SIG-M5 (cell line): Measurements from ENCODE around the gene SLC2A10.

ENCODE experiments used
- DNase-seq: peaks from one replicate; lab custom pipeline; 2025; lab: John Stamatoyannopoulos, UW

Gene SLC2A10

DNA sequence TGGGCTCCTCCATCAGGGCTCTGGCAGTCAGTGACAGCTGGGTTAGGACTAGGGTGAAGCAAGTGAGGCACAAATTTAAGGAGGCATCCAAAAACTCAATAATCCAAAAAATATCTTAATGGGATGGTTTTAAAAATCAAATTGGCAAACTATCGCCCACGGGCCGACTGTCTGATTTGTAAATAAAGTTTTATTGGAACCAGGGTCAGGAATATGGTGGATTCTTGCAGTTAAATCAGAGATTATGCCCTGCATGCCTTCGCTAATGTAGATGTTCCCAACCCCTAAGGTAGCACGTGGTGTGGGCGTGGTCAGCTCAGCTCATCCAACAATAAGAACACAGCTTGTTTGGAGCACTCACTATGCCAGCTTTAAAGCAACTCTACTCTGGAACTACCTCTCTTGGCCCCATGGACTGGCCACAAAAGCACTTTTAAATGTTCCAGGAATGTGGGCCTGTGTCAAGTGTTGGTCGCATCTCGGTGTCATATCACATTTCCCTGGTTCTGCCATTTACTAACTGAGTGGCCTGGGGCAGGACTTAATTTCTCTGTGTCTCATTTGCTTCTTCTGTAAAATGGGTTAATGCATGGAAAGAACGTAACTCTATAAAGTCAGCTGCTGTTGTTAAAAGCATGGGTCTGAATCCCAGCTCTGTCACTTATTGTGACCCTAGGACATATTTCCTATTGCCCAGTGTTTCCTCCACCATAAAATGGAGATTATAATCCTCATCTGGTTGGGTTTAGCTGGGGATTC, 27.2 kb upstream of the SLC2A10 start:
- DNase-seq, result no peak

DNA sequence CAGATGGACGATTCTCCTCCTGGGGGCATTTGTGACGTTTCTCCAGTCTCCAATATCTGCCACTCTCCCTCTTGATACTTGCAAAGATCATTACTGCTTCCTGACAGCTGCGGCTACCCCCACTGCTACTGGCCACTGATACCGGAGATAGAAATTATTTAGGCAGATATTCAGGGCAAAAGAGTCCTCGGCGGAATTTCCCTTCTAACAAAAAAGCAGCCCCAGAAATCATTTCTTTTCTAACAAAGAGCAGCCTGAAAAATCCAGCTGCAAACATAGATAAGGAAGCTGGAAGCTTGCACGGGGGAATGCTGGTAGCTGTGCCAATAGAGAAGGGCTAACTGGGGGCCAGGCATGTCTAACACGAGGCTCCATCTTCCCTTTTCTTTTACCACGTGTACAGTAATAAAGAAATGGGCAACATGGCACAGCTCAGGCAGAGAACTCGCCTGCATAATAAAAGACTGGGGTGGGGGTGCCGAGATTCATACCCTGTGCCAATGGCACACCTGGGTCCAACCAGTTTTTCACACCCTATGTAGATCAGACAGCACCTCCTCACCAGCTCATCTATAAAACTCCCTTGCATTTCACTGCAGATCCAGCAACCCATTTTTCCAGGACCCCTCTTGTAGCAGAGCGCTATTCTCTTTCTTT, 26.3 kb upstream of the SLC2A10 start:
- DNase-seq, result no peak

DNA sequence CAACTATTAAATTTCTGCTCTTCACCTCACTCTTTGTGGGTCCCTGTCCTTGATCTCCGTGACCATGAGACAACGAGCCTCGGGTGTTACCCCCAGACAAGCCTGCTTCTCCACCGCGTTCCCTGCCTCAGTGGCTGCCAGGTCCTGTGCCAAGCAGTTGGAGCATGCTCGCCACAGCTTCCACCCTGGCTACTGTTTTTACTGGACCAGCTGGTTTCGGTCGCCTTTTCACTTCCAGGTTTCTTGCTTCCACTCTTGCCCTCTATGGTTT, 25.8 kb upstream of the SLC2A10 start:
- no peak for DNase-seq

DNA sequence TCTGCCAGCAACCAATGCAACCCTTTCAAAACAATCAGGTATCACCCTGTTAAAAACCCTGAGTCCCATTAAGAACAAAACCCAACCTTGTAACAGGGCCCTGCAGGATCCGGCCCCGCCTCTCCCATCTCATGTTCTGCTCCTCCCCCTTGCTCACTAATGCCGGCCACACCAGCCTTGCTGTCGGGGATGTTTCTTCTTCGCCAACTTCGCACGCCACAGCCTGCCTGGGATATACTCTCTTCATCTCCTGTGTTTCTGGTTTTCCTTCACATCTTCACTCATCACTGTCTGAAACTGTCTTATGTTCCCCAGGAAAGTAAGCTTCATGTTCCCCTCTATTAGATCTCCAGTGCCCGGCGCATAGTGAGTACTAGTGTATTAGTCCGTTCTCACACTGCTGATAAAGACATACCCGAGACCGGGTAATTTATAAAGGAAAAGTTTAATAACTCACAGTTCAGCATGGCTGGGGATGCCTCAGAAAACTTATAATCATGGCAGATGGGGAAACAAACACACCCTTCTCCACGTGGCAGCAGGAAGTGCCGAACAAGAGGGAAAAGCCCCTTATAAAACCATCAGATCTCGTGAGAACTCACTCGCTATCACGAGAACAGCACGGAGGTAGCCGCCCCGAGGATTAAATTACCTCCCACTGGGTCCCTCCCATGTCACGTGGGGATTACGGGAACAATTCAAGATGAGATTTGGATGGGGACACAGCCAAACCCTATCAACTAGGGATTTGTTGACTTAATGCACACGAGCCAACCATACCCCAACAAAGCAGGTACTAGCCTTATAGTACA, 25.3 kb upstream of the SLC2A10 start:
- DNase-seq, result no peak

DNA sequence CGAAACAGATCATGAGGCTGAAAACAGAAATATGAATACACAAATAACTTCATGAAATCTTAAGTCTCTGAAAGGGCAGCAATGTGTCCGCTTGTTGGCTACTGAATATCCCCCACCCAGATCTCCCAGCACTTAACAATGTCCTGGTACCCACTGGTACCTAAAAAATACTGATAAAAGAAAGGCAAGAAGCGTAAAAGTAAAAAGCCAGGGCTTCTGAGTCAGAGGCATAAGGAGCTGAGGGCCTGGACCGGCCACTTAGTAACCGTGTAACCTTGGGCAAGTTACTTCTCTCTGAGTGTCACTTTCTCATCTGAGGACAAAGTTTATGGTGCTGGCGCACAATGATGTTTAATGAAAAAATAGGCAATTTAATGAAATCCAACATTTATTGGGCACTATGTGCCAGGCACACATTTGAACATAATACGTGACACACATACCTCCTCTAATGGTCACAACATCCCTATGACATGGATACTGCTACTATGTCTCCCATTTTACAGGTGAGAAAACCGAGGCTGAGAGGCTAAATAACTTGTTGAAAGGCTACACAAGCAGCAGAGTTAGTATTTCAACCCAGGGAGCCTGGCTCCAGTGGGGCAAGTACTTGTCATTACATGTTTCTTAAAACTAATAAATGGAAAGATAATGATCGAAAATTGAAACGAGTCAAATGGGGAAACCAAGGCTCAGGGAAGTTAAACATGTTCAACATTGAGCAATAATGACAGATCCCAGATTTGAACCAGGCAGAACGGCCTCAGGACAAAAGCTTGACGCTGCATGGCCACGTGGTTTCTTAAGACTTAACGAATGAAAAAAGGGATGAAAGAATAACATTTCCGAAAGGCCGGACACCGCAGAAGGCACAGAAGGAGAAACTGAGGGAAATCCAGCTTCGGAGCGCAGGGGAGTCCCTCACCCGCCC, 21.0 kb upstream of the SLC2A10 start:
- no peak for DNase-seq

DNA sequence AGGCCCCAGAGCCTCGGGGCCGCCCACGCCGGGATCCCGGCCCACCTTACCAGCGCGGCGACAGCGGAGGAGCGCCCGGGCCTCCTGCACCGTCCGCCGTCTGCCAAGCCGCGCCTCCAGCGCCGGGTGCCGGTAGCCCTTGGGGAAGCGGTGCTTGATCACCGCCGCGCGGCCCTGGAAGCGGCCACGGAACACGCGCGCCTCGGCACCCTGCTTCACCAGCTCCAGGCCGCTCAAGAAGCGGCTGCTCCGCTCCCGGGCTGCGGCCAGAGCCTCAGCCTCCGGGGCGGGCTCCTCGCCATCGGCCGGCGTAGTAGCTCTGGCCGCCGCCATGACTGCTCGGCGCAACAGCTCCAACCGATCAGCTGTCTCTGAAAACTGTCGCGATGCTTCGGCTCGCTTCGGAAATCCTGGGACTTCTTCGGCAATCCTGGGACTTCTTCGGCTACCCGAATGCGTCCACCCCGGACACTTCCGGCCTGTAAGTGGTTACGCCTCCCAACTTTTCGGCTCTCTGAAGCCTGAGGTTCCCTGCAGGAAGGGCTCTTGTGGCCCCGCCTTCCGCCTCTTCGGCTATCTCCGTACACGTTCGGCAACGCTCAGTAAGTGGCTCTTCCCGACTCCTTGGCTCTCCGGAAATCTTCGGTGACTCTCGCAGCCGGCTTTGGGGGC, 20.2 kb upstream of the SLC2A10 start, which contains the start of gene TP53RK:
Gene TP53RK, minus strand, starts transcription at position 363 of the 672 bp plus-strand sequence. Its CDS starts 30 bp downstream, at position 333.
- peak; percentile 99 for DNase-seq

- DNase-seq, result no peak
These were observed 19.7 kb upstream of the SLC2A10 start for GRCh38 chr20:46689754-46690085.

DNA sequence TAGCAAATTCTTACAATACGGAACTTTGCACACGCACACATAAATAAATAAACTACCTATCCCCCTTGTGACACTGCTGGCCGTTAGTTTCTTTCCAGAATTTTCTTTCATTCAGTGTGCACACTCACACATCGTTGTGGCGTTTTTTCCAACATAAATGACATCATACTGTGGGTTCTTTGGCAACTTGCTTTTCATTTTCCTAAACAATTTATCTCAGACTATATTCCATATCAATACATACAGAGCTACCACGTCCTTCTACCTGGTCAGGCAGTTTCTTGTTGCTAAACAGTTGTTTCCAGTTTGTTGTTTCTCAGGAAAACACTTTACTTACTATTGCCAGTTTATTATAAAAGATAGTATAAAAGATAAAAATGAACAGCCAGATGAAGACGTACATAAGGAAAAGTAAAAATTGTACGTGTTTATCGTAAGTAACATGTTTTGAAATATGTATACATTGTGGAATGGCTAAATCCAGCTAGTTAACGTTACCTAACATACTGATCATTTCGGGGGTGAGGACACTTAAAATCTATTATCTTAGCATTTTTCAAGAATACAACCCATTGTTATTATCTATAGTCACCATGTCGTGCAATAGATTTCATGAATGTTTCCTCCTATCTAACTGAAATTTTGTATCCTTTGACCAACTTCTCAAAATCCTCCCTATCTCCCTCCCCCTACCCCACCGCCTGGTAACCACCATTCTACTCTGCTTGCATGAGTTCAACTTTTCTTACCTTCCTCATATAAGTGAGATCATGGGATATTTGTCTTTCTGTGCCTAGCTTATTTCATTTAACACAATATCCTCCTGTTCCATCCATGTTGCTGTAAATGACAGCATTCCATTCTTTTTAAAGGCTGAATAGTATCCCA, 19.0 kb upstream of the SLC2A10 start:
- no peak for DNase-seq

- no peak for DNase-seq
These were observed 18.3 kb upstream of the SLC2A10 start for GRCh38 chr20:46691196-46691595.

- DNase-seq, result no peak
These were observed 15.0 kb upstream of the SLC2A10 start for GRCh38 chr20:46694484-46694883.

DNA sequence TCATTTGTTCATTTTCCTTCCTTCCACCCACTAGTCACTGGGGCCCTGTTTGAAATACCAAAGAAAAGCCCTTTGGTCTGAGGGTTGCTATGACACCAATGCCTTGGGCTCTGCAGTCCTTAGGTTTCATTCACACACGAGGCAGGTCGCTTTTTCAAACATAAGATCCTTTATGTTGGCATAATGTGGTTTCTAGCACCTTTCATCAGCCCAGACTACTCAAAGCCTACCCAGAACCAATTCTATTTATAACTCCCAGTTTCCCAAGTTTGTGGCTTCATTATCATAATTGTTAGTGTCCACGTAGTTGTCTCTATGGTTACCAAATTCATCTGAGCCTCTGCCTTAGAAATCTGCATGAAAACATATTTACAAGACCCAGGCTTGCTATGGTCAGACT, 13.6 kb upstream of the SLC2A10 start:
- DNase-seq, result no peak

DNA sequence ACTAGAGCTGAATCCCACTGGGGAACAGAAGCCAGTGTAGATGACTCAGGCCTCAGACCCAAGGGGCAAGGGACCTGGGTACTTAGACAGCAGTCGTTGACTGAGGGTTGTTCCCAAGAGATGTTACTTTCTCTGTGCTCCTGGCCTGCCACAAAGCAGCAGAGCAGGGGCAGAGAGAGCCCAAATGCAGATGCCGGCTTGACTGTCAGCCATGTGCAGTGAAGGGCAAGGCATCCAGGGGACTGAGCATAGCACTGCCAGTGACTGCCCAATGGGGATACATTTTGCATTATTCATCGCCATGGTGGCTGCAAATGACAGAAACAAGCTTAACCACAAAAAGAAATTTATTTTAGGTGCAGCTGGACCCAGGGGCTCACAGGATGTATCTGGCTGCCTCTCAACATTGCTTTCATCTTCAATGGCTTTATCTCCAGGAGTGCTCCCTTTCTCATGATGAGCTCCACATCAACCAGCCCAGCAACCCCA, 12.6 kb upstream of the SLC2A10 start:
- DNase-seq, result no peak

DNA sequence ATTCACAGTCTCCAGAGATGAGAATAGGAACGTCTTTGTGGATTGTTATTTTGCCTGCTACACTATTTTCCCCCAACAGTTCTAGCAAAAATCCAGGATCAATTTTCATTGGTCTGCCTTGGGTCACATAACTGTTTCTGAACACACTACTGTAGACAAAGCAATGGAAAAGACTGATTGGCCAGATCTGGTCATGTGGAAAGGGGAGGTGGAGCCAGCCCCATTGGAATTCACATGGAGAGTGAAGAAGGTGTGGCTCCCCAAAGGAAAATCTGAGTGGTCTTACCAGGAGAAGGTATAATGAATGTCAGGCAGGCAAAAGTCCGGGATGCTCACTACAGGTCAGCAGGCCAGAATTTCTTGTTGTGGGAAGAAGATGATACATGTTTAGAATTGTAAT, 10.7 kb upstream of the SLC2A10 start:
- no peak for DNase-seq

GRCh38 chr20:46699651-46700359, 9.6 kb upstream of the SLC2A10 start:
- no peak for DNase-seq

- DNase-seq, result no peak
These were observed 9.0 kb upstream of the SLC2A10 start for GRCh38 chr20:46700481-46700880.

GRCh38 chr20:46701057-46701456, 8.4 kb upstream of the SLC2A10 start:
- no peak for DNase-seq

- no peak for DNase-seq
These were observed 7.9 kb upstream of the SLC2A10 start for GRCh38 chr20:46701556-46701955.

DNA sequence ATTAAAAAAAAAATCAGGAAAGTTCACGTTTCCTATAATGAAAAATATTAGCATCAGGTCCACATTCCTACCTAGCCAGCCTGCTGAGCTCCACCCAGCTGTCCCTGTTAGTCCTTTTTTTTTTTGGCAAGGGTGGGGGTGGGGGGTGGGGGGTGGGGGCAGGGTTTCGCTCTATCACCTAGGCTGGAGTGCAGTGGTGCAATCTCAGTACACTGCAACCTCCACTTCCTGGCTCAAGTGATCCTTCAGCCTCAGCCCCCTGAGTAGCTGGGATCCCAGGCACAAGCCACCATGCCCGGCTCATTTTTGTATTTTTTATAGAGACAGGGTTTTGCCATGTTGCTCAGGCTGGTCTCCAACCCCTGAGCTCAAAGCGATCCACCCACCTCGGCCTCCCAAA, 7.5 kb upstream of the SLC2A10 start:
- no peak for DNase-seq

DNA sequence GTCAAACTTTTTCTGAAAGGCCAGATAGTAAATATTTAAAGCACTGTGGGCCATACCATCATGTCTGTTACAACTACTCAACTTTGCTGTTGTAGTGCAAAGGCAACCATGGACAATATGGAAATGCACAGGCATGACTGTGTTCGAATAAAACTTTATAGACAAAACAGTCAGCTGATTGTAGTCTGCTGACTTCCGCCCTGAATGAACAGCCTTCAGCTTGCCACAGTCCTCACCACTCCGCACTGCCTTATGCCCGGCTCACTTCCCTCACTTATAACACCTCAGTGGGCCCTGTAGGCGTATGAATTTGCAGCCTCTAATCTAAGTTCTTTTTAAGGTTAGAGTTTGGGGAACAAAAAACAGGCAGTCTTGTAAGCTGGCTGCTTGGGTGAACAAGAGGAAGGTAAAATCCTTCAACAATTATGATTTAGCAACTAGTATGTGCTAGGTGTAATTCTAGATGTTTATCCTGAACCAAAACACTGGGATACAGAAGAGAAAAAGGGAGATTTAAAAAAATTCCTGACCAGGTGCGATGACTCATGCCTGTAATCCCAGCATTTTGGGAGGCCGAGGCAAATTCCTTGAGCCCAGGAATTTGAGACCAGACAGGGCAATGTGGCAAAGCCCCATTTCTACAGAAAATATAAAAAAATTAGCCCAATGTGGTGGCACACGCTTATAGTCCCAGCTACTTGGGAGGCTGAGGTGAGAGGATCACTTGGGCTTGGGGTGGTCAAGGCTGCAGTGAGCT, 6.8 kb upstream of the SLC2A10 start:
- no peak for DNase-seq
